Naive thymus-derived CD8-positive, alpha-beta T cell (primary cell): ENCODE results near the gene RELL2. TPM values are rescaled to one million over a fixed set of nuclear protein-coding genes. Genes with fewer than 3 reads are reported as not detected.

ENCODE experiments used
- ATAC-seq, 2 donors: fragments of 150-1000 bp; cut with Tn5 transposase in 1 of 2; sonication (Bioruptor Pico), chemical (Tn5 transposase) in 1 of 2; 1 replicate in 1 of 2; 2 replicates in 1 of 2; pipeline ENCODE4 v1.10.0; 2021; ENCODE audit warnings: mild to moderate bottlenecking in 2 of 2, moderate library complexity in 2 of 2
- POLR2A ChIA-PET: fragments of 350-600 bp; sonication (Branson Sonifier 250); formaldehyde crosslinking; loops from one replicate; lab custom pipeline; 2021; ENCODE audit warnings: antibody characterized with exemption; lab: Charles Lee
- DNase-seq, 10 donors: peaks; one replicate each; pipeline versions ENCODE4 v3.0.0 to v3.0.0-alpha.2; 2020 to 2022
- H3K27ac Mint-ChIP-seq, 10 donors: one replicate each; pipeline ENCODE4 v1.8.0; 2020 to 2022; ENCODE audit warnings: mild to moderate bottlenecking in 10 of 10, mixed read lengths in 10 of 10, moderate library complexity in 4 of 10, inconsistent platforms in 1 of 10
- H3K27me3 Mint-ChIP-seq, 5 donors: one replicate each; pipeline ENCODE4 v1.8.0; 2021 to 2022; ENCODE audit warnings: mixed read lengths in 5 of 5
- H3K36me3 Mint-ChIP-seq, 3 donors: one replicate each; pipeline ENCODE4 v1.8.0; 2020 to 2022; ENCODE audit warnings: mixed read lengths in 3 of 3, mild to moderate bottlenecking in 2 of 3, inconsistent platforms in 1 of 3
- H3K4me1 Mint-ChIP-seq, 4 donors: one replicate each; pipeline ENCODE4 v1.8.0; 2021 to 2022; ENCODE audit warnings: mixed read lengths in 4 of 4
- H3K4me3 Mint-ChIP-seq, 10 donors: one replicate each; pipeline ENCODE4 v1.8.0; 2020 to 2022; ENCODE audit warnings: mild to moderate bottlenecking in 10 of 10, mixed read lengths in 10 of 10, moderate library complexity in 6 of 10, inconsistent platforms in 1 of 10
- H3K9me3 Mint-ChIP-seq, 9 donors: one replicate each; pipeline ENCODE4 v1.8.0; 2020 to 2022; ENCODE audit warnings: mixed read lengths in 9 of 9, mild to moderate bottlenecking in 3 of 9, inconsistent platforms in 1 of 9, moderate library complexity in 1 of 9
- polyA plus RNA-seq, 3 donors: library from polyadenylated mRNA; unstranded; fragments of 300-500 nt; fragmentation: Illumina TruSeq; gene quantifications; one replicate each; pipeline ENCODE4 v1.2.3, GENCODE V29; 2021
- total RNA-seq, 8 experiments: library from RNA in 2 of 8; stranded (reverse) in 2 of 8; gene quantifications; one replicate each; pipeline ENCODE4 v1.2.3 and lab custom pipeline; 2021 to 2026

Gene RELL2
- total and polyA plus RNA-seq, 5 experiments from 2014 or later: 2.6 to 23.9 (median 3.9) TPM

GRCh38 chr5:141638771-141639170 is 2.0 kb downstream of the RELL2 start:
- peaks cover 19 to 41% (median 35%) of the 10 kb centered on the region in 4 donors for H3K4me1 Mint-ChIP-seq
- ATAC-seq (no peak), DNase-seq (no peak)
- H3K27me3 Mint-ChIP-seq: no peaks in the 10 kb centered on the region
- no peaks in the 10 kb centered on the region for H3K9me3 Mint-ChIP-seq
- H3K36me3 Mint-ChIP-seq: peaks cover 0 to 25% (median 2%) of the 10 kb centered on the region in 3 donors
- POLR2A ChIA-PET: interaction anchor here (0.8 to 6.8 kb wide), 4 partner anchors 10 to 44 kb away, joined by 3 to 107 read pairs (median 20); partner anchors contain the start of genes DIAPH1 and FCHSD1
- peak overlapping the region in 8 of 10 donors; percentile 19 to 96 (median 90) for H3K27ac Mint-ChIP-seq
- peak overlapping the region; percentile 82 to 97 (median 92) for H3K4me3 Mint-ChIP-seq

- Mint-ChIP-seq H3K36me3 (peaks cover 0 to 27% (median 3%) of the 10 kb centered on the region in 3 donors), H3K4me1 (peaks cover 15 to 34% (median 28%) of the 10 kb centered on the region in 4 donors), H3K27ac (peak overlapping the region in 7 of 10 donors; percentile 14 to 90 (median 62)), H3K9me3 (no peaks in the 10 kb centered on the region), H3K27me3 (no peaks in the 10 kb centered on the region), H3K4me3 (no peak overlapping the region)
- DNase-seq (no peak), ATAC-seq (no peak)
- POLR2A ChIA-PET: interaction anchor here (6.8 kb wide), 1 partner anchor 10 kb away, joined by 107 read pairs; the partner anchor contains the start of gene FCHSD1
These were observed 2.7 kb downstream of the RELL2 start for GRCh38 chr5:141639357-141640050.

GRCh38 chr5:141640051-141640415 is 3.2 kb downstream of the RELL2 start:
- DNase-seq: no peak
- Mint-ChIP-seq H3K9me3 (no peaks in the 10 kb centered on the region), H3K36me3 (peaks cover 0 to 32% (median 7%) of the 10 kb centered on the region in 3 donors), H3K27ac (peak overlapping the region in 3 of 10 donors; percentile 15 to 75 (median 71)), H3K4me3 (no peak overlapping the region), H3K4me1 (peaks cover 15 to 29% (median 25%) of the 10 kb centered on the region in 4 donors), H3K27me3 (no peaks in the 10 kb centered on the region)
- POLR2A ChIA-PET: interaction anchor here (6.8 kb wide), 1 partner anchor 9 kb away, joined by 107 read pairs; the partner anchor contains the start of gene FCHSD1
- no peak for ATAC-seq

- H3K27me3 Mint-ChIP-seq: no peaks in the 10 kb centered on the region
- no peaks in the 10 kb centered on the region for H3K9me3 Mint-ChIP-seq
- POLR2A ChIA-PET: interaction anchor here (1.1 to 6.8 kb wide), 2 partner anchors 8 to 72 kb away, joined by 3 to 107 read pairs; partner anchors contain the start of gene FCHSD1
- peaks cover 0 to 38% (median 7%) of the 10 kb centered on the region in 3 donors for H3K36me3 Mint-ChIP-seq
- no peak for DNase-seq
- peaks cover 14 to 25% (median 18%) of the 10 kb centered on the region in 4 donors for H3K4me1 Mint-ChIP-seq
- H3K4me3 Mint-ChIP-seq: no peak overlapping the region
- ATAC-seq: no peak
- peak overlapping the region in 5 of 10 donors; percentile 15 to 77 (median 50) for H3K27ac Mint-ChIP-seq
These were observed 3.9 kb downstream of the RELL2 start for GRCh38 chr5:141640698-141641097.

- Mint-ChIP-seq H3K9me3 (no peaks in the 10 kb centered on the region), H3K27me3 (no peaks in the 10 kb centered on the region), H3K4me3 (no peak overlapping the region), H3K4me1 (peaks cover 9 to 23% (median 14%) of the 10 kb centered on the region in 4 donors), H3K36me3 (peaks cover 0 to 47% (median 7%) of the 10 kb centered on the region in 3 donors), H3K27ac (peak overlapping the region in 4 of 10 donors; percentile 4 to 77 (median 37))
- DNase-seq (no peak), ATAC-seq (no peak)
- POLR2A ChIA-PET: interaction anchor here (0.6 to 1.4 kb wide), 2 partner anchors 9 to 451 kb away, joined by 5 to 8 read pairs; partner anchors contain the start of gene FCHSD1
These were observed 5.0 kb downstream of the RELL2 start for GRCh38 chr5:141641634-141642267.

GRCh38 chr5:141646026-141646425 is 9.2 kb downstream of the RELL2 start:
- POLR2A ChIA-PET: interaction anchor here (7.7 kb wide), 1 partner anchor 8 kb away, joined by 107 read pairs; the partner anchor contains the start of genes HDAC3 and RELL2
- H3K4me1 Mint-ChIP-seq: peaks cover 27 to 44% (median 32%) of the 10 kb centered on the region in 4 donors
- DNase-seq: no peak
- H3K9me3 Mint-ChIP-seq: no peaks in the 10 kb centered on the region
- peak overlapping the region in 5 of 10 donors; percentile 9 to 54 (median 44) for H3K27ac Mint-ChIP-seq
- ATAC-seq: no peak
- no peaks in the 10 kb centered on the region for H3K27me3 Mint-ChIP-seq
- H3K4me3 Mint-ChIP-seq: no peak overlapping the region
- H3K36me3 Mint-ChIP-seq: peaks cover 0 to 68% (median 4%) of the 10 kb centered on the region in 3 donors

- no peak for ATAC-seq
- peaks cover 33 to 54% (median 39%) of the 10 kb centered on the region in 4 donors for H3K4me1 Mint-ChIP-seq
- peak overlapping the region in 1 of 10 donors; percentile 3 for H3K27ac Mint-ChIP-seq
- H3K9me3 Mint-ChIP-seq: no peaks in the 10 kb centered on the region
- peaks cover 0 to 60% (median 4%) of the 10 kb centered on the region in 3 donors for H3K36me3 Mint-ChIP-seq
- no peaks in the 10 kb centered on the region for H3K27me3 Mint-ChIP-seq
- no peak for DNase-seq
- POLR2A ChIA-PET: interaction anchor here (7.7 kb wide), 1 partner anchor 9 kb away, joined by 107 read pairs; the partner anchor contains the start of genes HDAC3 and RELL2
- no peak overlapping the region for H3K4me3 Mint-ChIP-seq
These were observed 10.4 kb downstream of the RELL2 start for GRCh38 chr5:141647242-141647641.

GRCh38 chr5:141647851-141648250 is 11.1 kb downstream of the RELL2 start:
- ATAC-seq: no peak
- peak overlapping the region in 7 of 10 donors; percentile 3 to 82 (median 26) for H3K27ac Mint-ChIP-seq
- no peaks in the 10 kb centered on the region for H3K27me3 Mint-ChIP-seq
- no peak for DNase-seq
- H3K4me3 Mint-ChIP-seq: peak overlapping the region in 1 of 10 donors; percentile 20
- H3K4me1 Mint-ChIP-seq: peaks cover 38 to 60% (median 44%) of the 10 kb centered on the region in 4 donors
- peaks cover 0 to 56% (median 4%) of the 10 kb centered on the region in 3 donors for H3K36me3 Mint-ChIP-seq
- no peaks in the 10 kb centered on the region for H3K9me3 Mint-ChIP-seq
- POLR2A ChIA-PET: interaction anchor here (0.6 to 7.7 kb wide), 2 partner anchors 10 to 774 kb away, joined by 4 to 107 read pairs; partner anchors contain the start of genes HDAC3 and RELL2

GRCh38 chr5:141649056-141649688 is 12.4 kb downstream of the RELL2 start:
- Mint-ChIP-seq H3K9me3 (no peaks in the 10 kb centered on the region), H3K4me1 (peaks cover 40 to 63% (median 45%) of the 10 kb centered on the region in 4 donors), H3K27ac (peak overlapping the region; percentile 76 to 96 (median 84)), H3K4me3 (peak overlapping the region in 3 of 10 donors; percentile 34 to 97 (median 93)), H3K36me3 (peaks cover 0 to 48% (median 4%) of the 10 kb centered on the region in 3 donors), H3K27me3 (no peaks in the 10 kb centered on the region)
- no peak for ATAC-seq
- DNase-seq: no peak
- POLR2A ChIA-PET: interaction anchor here (0.8 to 7.7 kb wide), 2 partner anchors 11 to 29 kb away, joined by 3 to 107 read pairs; partner anchors contain the start of genes HDAC3 and RELL2

- Mint-ChIP-seq H3K36me3 (peaks cover 0 to 40% (median 0%) of the 10 kb centered on the region in 3 donors), H3K9me3 (no peaks in the 10 kb centered on the region), H3K4me3 (peak overlapping the region; percentile 67 to 97 (median 92)), H3K4me1 (peaks cover 39 to 60% (median 44%) of the 10 kb centered on the region in 4 donors), H3K27ac (peak overlapping the region; percentile 79 to 98 (median 86)), H3K27me3 (no peaks in the 10 kb centered on the region)
- POLR2A ChIA-PET: interaction anchor here (0.8 to 7.7 kb wide), 3 partner anchors 12 to 32 kb away, joined by 3 to 107 read pairs (median 17); partner anchors contain the start of genes DIAPH1, HDAC3 and RELL2
- ATAC-seq (no peak), DNase-seq (no peak)
These were observed 13.2 kb downstream of the RELL2 start for GRCh38 chr5:141649972-141650371.

GRCh38 chr5:141650851-141651727 is 14.3 kb downstream of the RELL2 start, which contains the start of gene FCHSD1:
FCHSD1 (minus strand) TSS chr5:141651418; CDS start chr5:141651368, 50 bp downstream.
- H3K27ac Mint-ChIP-seq: peak within 1 kb of the TSS; percentile 79 to 98 (median 94)
- peaks cover 0 to 5% (median 0%) of the 10 kb centered on the region in 5 donors for H3K27me3 Mint-ChIP-seq
- no peaks in the 10 kb centered on the region for H3K9me3 Mint-ChIP-seq
- DNase-seq: peak; percentile 57 to 89 (median 80)
- peak; percentile 87 to 95 for ATAC-seq
- H3K4me3 Mint-ChIP-seq: peak within 1 kb of the TSS; percentile 67 to 97 (median 92)
- H3K36me3 Mint-ChIP-seq: peaks cover 0 to 31% (median 0%) of the 10 kb centered on the region in 3 donors
- H3K4me1 Mint-ChIP-seq: peaks cover 37 to 56% (median 44%) of the 10 kb centered on the region in 4 donors
- POLR2A ChIA-PET: interaction anchor here (0.7 to 7.7 kb wide), 14 partner anchors 9 to 492 kb away, joined by 3 to 107 read pairs (median 6); partner anchors contain the start of genes ARAP3, DELE1, DIAPH1 and HDAC3
